EL (cell line): ENCODE data around the gene ZBTB8OS.
"Not testable (repeated sequence)": the region's sequence is repeated elsewhere in the genome, so short reads cannot be mapped to it uniquely, and the experiment has no call there.

Experiments used
- DNase-seq: peaks from one replicate; pipeline ENCODE4 v3.0.0-alpha.2; 2016

The ZBTB8OS gene

DNA sequence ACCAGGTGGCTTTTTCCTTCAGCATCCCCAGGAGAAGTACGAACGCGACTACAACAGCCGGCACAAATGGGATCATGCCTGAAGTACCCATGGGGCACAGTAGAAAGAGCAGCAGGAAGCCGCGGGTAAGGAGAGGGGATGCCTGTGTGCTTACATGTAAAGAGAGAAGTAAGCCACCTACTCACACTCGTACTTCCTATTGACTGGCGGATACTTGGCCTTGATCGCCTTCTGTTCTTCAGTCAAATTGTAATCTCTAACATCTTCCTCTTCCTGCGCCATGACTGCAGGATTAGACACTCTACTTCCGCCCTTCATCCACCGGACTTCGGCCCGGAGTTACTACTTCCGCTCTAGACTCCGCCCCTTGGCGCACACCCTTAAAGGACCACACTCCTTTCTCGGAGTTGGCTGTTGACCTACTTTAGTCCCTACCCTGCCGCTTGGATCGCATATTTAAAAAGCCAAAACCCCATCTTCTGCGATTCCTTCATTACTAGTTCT is at the start of gene ZBTB8OS:
ZBTB8OS (minus strand) TSS at position 303 of the 504 bp plus-strand sequence; CDS start at position 282, 21 bp downstream.
- peak; percentile 94 for DNase-seq

- DNase-seq = not testable (repeated sequence)
Observed at GRCh38 chr1:32696996-32697395, 46.6 kb upstream of the ZBTB8OS start.

DNA sequence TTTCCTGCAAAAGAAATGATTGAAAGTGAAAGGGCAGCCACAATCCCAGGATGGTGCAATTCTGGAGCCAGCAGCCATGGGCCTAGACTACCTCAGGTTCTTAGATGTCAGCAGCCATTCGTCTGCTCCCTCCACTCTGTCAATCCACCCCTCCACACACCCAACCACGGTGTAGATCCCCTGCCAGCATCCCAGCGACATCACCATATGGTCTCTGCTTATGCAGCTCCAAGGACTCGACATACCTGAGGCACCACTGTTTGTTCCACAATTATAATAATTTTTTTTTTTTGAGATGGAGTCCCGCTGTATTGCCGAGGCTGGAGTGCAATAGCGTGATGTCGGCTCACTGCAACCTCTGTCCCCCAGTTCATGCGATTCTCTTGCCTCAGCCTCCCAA is 45.7 kb upstream of the ZBTB8OS start:
- DNase-seq = no peak

DNA sequence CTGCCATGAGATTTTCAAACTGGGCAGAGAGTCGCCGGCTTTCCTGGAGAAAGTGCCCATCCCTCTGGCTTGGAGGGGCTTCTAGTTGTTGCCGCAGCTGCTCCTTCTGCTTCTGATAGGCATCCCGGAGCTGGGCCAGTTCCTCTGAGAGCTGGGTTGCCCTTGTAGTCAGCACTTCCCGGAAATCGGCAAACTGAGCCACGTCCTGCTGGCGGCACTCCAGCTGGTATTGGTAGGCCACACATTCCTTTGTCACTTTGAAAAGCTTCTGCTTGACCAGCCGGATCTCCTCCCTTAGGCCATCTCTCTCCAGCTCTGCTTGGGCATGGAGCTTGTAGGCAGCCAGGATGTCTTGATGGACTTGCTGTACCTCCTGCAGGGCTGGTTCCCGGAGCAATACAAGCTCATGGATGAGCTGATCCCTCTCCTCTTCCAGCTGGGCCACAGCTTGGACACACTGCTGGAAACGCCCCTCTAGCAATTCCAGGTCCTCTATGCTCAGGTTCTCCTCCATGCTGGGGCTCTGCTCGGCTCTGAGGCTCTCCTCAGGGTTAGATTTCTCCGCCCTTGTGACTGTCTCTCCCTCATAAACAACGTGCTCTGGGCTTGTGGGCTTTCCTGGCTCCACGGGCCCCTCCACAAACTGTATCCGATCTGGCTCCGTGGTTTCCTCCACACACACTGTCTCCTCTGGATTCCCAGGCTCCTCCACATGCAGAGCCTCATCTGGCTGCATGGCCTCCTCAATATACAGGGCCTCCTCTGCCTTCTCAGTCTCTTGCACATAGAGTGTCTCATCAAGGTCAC is 45.0 kb upstream of the ZBTB8OS start:
- DNase-seq = peak; percentile 91

DNA sequence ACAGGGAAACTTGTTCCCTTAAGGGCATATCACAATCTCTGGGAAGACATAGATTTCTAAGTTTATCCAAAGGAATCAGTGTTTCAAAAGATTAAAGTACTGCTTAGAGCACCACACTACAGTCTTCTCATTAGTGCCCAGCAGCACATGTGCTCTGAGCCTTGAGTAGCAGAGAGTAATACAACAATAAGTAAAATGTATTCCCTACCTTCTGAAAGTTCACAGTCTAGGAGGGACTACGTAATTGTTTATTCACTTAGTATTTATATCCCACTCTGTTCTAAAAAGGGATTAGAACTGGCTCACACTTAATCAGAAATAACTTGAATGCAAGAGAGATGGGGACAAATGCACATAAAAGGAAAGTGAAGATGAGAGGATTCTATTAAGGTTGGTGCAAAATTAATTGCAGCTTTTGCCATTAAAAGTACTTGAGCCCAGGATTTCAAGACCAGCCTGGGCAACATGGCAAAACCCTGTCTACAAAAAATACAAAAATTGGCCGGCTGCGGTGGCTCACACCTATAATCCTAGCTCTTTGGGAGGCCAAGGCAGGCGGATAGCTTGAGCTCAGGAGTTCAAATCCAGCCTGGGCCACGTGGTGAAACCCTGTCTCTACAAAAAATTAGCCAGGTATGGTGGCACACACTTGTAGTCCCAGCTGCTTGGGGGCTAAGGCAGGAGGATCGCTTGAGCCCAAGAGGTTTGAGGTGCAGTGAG is 43.3 kb upstream of the ZBTB8OS start:
- no peak for DNase-seq

GRCh38 chr1:32686387-32686786 is 36.0 kb upstream of the ZBTB8OS start:
- no peak for DNase-seq

DNA sequence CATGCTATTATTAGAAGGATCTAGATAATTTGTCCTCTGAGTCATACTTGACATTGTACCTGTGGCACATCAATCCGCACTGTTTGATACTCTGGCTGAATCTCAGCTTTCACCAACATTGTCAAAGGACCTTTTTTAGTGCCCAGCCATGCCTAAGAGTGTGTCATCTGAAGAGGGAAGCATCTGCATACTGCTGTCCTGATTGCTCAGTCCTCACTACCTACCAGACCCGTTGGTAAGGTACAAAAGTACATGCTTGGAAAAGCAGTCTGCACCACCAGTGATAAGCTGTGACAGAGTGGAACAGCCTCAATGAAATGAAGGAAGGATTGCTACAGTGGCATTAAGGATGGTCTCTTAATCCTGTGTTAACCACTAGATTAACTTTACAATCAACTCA is 35.1 kb upstream of the ZBTB8OS start:
- DNase-seq = no peak

DNA sequence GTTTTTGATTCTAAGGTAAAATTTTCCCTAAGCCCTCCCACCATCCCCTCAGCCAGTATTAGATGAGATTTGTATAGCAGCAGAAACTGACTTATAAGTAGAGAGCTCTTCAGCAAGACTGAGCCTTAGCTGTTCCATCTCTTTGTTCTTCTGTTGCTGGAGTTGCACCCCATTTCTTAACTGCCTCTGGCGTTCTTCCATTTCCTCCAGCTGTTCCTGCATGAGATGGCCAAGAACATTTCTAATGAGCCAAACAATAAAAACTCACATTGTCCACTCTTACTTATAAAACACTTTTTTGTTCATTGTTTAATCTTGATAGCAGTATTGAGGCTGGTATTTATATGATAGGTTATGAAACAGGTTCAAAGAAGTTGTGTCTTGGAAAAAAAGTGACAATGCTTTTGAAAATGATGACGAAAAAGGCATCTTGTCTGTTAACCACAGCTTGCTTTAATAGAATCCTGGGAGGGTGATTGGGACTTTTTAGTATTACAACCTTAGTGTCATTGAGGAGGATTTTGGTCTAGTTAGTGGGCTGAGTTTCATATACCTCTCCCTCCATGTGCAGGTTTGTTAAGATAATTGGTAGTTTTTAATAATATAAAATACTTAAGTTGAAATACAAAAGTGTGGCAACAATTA is 33.9 kb upstream of the ZBTB8OS start:
- DNase-seq = peak; percentile 28

GRCh38 chr1:32683397-32683796 is 33.0 kb upstream of the ZBTB8OS start:
- DNase-seq = no peak

DNA sequence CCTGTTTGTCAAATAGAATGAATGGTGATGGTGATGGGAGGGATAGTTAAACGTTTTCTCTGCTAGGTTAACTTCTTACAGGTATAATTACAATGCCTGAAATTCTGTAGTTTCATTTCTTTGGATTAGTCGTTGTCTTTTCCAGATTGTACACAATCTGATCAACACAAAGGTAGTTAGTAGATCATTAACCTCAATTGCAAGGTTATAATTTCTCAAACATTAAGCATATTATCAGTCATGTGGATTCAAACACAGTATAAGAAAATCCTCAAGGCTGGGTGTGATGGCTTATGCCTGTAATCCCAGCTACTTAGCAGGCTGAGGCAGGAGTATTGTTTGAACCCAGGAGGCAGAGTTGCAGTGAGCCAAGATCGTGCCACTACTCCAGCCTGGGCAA is 31.6 kb upstream of the ZBTB8OS start:
- no peak for DNase-seq

DNA sequence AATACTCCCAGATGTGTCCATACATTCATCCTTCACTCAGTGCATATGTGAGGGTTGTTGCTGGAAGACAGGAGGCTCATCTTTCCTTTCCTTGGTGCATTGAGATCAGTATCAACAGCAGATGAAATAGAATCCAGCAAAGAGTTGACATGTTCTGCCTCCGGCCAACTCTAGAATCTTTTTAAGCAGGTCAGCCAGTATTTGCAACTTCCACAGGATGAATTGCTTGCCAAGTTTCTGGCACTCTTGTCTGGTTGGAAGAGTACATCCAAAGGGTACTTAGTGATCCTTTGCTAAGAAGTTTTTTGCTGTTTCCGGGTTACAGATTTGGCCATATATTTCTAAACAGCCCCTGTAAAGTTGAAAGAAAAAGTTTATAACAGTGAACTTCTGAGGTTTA is 31.2 kb upstream of the ZBTB8OS start:
- no peak for DNase-seq

DNA sequence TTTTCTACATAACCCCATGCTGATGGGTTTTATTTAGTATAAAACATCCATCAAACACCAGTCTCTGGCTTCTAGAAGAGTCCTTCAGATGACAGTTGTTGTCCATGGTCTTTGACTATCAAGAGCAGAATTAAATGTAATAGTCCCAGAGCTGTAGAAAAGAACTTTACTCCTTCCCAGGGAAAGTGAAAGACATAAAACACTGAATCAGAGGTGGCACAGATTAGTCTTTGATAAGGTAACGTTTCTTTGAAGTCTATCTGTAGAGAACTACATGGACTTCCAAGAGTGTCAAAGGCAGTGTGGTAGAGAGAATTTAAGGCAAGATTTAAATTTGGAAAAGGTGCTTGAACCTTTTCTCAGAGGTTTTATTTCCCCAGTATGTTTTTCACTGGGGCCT is 30.3 kb upstream of the ZBTB8OS start:
- DNase-seq = no peak

GRCh38 chr1:32679993-32680392 is 29.6 kb upstream of the ZBTB8OS start:
- DNase-seq = not testable (repeated sequence)

DNA sequence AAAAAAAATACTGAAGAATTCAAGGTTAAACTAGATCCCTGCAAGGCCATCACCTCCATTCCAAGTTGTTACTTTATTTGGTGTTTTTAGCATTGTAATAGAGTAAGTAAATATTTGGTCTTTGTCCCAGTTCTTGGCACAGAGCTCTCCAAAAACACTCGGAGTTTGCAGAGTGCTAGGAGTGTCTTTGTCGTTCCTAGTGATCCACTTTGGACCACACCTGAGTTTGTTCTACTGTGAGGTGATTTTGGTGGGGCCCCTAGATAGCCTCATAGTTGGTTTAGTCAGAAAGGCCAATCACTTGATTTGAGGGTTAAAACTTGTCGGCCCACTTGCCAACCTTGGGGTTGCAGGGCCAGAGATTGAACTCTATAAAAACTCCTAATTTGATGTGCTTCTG is 26.6 kb upstream of the ZBTB8OS start:
- no peak for DNase-seq

GRCh38 chr1:32668716-32669115 is 18.4 kb upstream of the ZBTB8OS start:
- not testable (repeated sequence) for DNase-seq

DNA sequence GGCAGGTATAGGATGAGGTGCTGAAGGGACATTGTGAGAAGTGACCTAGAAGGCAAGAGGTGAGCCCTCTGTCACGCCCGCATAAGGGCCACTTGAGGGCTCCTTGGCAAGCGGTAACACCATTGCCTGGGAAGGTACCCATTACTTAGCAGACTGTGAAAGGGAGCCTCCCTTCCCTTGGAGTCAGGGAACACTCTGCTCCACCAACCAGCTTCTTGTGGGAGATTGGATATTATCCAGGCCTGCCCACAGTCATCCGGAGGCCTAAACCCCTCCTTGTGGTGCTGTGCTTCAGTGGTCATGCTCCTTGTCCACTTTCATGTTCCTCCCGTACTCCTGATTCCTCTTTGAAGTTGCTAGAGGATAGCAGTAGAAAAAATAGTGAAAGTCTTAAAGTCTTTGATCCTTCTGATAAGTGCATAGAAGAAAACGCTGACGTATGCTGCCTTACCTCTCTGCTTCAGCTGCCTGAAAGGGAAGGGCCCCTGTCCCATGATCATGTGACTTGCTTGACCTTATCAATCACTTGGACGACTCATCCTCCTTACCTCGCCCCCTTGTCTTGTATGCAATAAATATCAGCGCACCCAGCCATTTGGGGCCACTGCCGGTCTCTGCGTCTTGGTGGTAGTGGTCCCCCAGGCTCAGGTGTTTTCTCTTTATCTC is 16.7 kb upstream of the ZBTB8OS start:
- no peak for DNase-seq

- DNase-seq = no peak
Observed at GRCh38 chr1:32665915-32666314, 15.6 kb upstream of the ZBTB8OS start.

GRCh38 chr1:32659581-32659980 is 9.2 kb upstream of the ZBTB8OS start:
- no peak for DNase-seq

GRCh38 chr1:32652244-32652962 is 2.1 kb upstream of the ZBTB8OS start:
- DNase-seq = no peak

DNA sequence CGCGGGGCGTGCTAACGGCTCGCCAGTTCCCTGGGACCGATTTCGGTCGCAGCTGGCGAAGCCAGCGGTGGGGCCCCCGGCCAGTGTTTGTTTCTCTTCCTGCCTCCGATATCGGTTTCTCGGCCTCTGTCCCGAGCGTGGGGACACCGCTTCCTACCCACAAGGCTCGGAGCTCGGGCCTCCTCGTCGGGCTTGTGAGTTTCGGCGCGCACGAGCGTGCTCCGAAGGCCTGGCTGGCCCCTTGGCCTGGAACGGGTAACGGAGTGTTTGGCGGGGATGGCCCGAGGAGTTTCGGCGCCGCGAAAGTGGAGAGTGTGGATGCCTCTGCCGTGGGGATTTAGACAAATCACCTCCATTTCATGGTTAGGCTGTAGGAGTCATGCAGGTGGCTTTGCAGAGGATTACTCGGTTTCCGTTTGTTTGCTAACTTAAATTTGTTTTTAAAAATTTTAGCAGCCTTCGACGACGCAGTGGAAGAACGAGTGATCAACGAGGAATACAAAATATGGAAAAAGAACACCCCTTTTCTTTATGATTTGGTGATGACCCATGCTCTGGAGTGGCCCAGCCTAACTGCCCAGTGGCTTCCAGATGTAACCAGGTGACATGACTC is 1.2 kb upstream of the ZBTB8OS start:
- DNase-seq = no peak

DNA sequence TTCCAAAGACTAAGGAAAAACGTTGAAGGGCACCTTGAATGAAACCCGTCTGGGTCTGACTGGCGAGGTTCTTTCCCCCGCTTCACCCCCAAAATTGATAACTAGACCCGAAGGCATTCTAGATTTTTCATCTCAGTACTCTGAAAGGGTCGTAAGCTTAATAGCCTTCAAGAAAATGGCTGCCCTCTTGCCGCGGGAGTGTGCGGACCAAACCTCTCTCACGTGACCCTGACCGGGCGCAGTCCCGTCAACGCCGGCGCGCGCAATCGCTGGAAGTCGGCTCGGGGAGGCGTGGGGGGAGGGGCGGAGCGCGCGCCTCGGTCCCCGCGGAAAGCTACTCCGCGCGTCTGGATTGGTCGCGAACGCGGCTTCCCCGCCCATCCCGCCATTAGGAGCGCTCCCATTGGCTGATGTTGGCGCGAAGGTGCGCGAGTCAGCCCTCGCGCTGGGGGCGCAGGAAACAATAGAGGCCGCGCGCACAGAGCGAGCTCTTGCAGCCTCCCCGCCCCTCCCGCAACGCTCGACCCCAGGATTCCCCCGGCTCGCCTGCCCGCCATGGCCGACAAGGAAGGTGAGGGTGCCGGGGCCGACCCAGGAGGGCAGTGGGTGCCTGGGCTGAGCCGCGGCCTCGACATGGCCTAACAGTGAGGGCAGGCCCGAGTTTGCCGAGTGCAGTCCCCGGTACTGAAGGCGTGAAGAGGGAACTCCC is 556 bp upstream of the ZBTB8OS start, which contains the start of gene RBBP4:
RBBP4 (plus strand) TSS at position 457 of the 709 bp plus-strand sequence; CDS start at position 556, 99 bp downstream.
- peak; percentile 97 for DNase-seq
